Measurements from ENCODE around the gene LNPEP.

The LNPEP gene

DNA sequence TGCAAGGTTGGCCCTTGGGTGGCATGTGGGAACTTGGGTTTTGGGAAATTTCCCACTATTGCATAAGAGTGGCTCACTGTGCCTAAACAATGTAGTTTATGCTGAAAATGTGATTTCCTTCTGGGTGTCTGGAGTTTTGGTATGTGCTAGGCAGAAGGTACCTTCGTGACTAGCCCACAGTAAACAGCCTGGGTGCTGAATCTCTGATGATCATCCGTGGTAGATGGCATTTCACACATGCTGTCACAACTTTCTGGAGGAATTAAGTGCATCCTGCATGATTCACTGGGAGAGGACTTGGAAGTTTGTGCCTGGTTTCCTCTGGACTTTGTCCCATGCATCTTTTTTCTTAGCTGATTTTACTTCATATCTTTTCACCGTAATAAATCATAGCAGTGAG lies 64.5 kb downstream of the LNPEP start:
- no peak for DNase-seq (ENCODE audit: low read depth)

DNA sequence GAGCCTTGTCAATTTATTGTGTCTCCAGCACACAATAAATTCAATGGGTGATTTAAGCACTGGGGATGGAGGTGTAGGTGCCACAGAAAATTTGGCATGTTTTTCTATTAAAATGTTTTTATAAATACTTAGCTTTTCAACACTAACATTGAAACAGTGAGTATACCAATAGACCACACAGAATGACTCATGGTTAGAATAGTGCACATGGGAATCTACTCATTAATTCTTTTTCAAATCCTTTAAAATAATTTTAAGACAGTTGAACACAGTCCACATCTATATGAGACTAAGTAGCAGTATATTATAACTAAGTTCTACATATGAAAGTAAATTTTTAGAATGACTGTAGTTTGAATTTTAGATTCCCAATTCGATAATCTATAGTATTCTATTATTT lies 67.1 kb downstream of the LNPEP start:
- no peak for DNase-seq (ENCODE audit: low read depth)

DNA sequence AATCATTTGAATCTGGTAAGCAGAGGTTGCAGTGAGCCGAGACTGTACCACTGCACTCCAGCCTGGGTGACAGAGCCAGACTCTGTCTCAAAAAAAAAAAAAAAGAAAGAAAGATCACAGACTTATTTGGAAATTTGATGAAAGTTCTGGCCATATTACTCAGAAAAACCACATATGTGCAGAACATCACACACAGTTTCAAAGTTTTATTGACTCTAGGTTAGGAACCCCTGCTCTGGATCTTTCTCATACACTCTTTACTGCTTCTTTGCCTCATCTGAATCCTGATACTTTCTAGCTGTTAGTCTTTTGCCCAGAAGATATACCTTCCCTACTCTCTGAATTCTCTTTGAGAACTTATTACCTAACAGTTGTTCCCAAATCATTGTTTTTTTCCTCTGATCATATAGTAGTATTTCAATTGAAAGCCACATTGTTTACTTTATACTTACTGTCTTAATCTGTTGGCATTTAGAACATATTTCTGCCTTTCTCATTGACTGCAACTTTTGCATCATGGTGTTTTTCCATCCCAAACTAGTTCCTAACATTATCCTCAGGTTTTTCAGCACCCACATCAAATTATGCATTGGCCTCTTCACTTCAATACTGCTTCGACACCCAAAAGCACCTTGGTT lies 68.7 kb downstream of the LNPEP start:
- no peak for DNase-seq (ENCODE audit: low read depth)

DNA sequence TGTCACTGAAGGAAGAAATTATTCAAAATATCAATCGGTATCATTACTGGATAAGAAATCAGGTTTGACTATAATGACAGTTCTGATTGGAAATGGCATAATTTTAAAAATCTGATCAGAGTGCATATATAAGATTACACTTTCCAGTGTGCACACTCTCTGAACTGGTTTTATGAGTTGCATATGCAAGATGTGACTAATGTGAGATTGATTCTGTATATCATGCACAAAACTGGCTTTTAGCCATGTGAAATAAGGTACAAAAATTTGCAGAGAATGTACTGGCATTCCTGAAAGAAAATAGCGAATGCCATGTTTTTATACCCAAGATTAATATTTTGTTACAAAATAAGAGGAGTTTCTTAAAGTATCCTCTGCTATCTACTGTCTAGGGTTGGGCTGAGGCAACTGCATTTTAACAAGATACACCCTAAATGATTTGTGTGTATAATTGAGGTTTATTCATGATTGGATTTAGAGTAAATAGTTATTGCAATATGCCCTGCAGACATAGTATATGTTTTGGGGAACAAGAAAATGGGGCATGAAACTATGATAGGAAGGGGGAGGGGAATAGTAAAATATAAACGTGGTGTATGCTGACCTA lies 70.7 kb downstream of the LNPEP start:
- DNase-seq (ENCODE audit: low read depth): no peak

DNA sequence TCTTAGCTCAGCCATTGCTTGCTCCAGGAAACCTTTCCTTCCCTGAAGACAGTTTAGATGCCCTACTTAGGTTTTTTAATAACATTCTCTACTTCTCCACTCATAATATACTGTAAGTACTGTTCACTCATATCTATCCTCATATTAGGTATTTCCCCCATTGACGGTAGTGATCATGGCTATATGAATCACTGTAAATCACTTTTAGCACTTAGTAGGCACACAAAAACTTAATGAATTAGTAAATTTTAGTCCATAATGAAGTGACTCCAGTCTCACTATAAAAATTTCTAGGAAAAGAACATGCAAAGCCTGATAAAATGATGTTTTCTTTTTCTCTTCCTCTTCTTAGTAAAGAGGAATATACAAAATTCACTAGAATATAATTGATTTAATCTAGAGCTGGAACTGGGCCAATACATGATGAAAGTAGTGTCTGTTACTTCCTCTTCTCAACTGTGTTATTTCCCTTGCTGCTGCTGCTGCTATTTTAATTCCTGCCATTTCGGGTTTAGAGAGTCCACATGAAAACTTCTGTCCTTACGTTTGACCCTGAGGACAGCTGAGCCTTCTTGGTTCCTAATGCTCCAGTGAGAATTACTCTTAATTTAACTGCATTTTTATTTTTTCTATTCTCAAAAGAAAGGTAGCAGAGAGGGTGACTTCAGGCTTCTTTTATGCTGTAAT lies 73.5 kb downstream of the LNPEP start:
- no peak for DNase-seq (ENCODE audit: low read depth)

DNA sequence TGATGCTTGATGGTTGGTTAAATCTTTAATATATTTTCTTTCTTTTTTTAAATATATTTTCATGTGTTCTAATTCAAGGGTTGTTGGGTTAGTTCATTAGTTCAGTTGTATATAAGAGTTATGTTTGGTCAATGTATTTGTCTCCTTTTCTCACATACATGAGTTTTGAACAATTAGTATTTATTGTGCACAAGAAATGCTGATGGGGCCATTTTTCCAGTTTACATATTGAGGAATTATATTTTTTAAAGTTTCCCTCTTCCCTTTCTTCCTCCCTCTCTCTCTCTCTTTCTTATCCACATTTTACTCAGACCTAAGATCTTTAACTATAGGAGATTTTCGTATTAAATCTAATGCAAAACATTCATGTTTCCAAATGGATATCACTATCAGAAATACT lies 74.0 kb downstream of the LNPEP start:
- DNase-seq (ENCODE audit: low read depth): no peak

DNA sequence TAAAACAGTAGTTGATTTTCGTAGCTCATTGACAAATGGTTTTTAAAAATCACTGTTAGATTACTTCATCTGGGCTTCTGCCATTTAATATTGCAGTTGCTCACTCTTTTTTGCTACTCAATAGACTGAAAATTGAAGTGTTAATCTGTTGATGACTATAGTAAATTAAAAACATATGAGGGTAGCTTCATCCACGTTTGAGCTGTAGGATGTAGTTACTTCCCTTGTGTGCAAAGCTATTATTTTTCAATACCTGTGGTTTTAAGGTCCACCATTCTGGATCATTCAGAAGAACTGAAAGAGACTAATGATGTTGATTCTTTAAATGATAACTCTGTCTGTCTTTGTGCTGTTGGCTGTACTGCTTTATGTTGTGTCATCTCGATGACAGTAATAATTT lies 74.7 kb downstream of the LNPEP start:
- DNase-seq (ENCODE audit: low read depth): no peak

DNA sequence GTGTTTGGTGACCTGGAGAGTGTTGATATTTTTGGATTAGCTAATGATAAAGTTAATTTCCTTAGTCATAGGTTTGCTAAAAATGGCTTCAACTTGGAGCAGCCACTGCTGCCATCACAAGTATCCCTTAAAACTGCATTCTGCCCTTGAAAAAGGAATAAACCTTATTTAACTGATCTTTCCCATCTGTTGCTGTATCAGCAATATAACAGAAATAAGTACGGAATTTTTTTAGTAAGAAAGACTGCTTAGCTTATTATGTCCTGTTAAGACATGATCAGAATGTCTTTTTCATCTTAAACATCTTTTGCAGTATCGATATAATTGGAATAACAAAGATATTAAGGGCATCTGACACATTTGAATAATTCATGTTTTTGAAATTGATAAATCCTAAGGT lies 75.7 kb downstream of the LNPEP start:
- DNase-seq (ENCODE audit: low read depth): no peak

DNA sequence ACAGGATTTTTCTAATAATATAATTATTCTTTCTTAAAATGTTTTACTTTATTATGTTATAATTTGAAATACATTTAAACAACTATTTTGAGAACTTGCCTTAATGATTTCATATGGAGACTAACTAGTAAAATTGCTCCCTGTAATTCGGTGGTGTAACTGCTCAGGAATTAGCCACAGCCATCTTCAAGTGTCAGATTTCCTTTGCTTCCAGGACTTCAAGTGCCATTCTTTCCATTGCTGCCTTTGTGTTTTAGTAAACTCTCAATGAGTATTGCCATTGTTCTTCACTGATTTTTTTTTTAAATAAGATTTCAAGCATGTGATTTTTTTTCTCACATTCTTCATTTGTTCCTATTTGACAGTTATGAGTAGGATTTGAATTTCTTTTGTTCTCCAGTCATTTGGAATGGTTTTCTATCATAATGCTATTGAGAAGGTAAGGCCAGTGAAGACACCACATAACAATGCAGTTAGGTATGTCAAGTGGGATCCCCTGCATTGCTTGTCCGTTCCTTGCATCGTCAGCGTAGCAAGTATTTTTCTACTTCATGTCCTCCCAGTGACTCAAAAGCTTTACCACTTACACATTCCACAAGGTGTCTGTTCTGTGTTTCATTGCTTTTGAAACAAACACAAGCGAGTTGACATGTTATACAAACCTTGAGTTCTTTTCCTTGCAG lies 83.7 kb downstream of the LNPEP start:
- DNase-seq (ENCODE audit: low read depth): no peak

DNA sequence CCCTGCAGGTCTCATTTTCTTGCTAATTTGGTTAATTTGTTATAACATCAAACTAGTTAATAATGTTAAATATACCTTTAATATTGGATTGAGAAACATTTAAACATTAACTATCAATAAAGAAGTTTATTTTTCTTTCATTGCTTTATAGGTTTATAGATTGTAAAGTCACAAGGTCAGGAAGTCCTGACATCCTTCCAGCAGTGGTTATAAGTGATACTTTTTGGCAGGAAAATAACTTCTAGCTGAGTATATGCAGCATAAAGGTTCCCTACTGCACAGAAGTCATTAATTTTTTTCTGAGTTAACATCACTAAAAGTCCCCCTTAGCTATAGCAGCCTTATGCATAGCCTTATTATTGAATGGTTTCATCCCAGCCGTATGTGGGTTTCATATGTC lies 85.5 kb downstream of the LNPEP start:
- DNase-seq (ENCODE audit: low read depth): no peak

DNA sequence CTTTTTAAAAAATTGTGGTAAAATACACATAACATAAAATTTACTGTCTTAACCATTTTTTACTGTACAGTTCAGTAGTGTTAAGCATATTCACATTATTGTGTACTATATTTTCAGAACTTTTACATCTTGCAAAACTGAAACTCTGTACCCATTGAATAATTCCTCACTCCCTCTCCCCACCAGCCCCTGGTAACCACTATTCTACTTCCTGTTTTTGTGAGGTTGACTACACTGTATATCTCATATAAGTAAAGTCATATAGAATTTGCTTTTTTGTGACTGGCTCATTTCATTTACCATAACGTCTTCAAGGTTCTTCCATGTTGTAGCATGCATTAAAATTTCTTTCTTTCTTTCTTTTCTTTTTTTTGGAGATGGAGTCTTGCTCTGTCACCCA lies 87.0 kb downstream of the LNPEP start:
- DNase-seq (ENCODE audit: low read depth): no peak

DNA sequence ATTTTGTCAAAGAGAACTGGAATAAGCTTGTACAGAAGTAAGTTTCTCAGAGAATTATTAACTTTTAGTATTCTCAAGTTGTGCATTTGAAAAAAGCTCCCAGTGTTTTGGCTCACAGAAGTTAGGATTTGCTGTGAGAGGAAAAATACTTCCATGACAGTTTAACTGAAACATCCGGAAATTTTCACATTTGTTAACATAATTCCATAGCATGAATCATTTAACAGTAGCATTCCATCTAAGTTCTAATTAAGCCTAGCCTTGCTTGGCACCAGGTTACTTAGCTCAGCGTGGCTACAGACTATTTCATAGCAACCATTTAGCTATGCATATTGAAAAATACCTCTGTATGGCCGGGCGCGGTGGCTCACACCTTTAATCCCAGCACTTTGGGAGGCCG lies 90.8 kb downstream of the LNPEP start:
- no peak for DNase-seq (ENCODE audit: low read depth)

DNA sequence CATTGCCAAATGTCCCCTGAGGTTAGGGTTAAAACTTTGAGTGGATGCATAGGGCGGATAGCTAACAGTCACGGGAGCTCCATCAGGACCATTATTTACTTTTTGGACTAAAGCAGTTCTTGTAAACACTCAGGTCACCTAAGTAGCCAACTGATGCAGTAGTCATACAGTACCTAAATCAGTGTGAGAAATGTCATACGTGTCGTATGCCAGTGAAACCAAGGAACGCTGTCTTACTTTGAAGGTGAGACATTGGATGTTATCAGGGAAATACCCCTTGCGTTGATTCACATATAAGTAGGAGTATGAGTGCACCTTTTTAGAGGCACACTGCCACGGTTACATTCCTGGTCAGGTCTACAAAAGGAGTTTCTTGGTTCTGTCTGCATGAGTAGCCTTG lies 101.9 kb downstream of the LNPEP start:
- no peak for DNase-seq (ENCODE audit: low read depth)

DNA sequence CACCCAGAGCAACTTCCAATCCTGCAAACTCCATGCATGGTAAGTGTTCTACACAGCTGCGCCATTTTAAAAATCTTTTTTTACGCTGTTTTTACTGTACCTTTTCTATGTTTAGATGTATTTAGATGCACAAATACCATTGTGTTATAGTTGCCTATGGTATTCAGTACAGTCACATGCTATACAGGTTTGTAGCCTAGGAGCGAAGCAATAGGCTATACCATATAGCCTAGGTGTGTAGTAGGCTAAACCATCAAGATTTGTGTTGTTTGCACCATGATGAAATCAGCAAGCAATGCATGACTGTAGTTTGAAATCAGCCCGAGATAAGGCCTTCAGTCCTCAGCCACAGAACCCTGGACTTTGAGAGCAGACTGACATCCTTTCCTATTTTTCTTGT lies 105.4 kb downstream of the LNPEP start:
- no peak for DNase-seq (ENCODE audit: low read depth)

DNA sequence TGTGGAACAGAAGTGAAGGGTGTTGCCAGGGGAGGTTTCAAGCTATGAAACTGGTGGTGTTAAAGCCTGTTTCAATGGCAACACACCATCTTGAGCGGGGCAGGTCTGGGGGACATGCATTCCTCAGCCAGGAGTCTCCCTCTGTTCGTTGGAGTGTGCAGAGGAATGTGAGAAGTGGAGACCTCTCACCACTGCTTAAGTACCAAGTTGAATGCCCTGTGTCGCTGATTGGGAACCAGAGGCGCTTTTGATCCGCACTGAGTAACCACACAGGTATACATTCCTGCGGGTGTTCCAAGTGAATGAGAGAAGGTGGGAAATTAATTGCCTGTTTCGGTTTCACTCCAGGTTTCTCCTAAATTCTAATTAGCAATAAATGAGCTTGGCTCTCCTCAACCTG lies 107.1 kb downstream of the LNPEP start:
- no peak for DNase-seq (ENCODE audit: low read depth)

DNA sequence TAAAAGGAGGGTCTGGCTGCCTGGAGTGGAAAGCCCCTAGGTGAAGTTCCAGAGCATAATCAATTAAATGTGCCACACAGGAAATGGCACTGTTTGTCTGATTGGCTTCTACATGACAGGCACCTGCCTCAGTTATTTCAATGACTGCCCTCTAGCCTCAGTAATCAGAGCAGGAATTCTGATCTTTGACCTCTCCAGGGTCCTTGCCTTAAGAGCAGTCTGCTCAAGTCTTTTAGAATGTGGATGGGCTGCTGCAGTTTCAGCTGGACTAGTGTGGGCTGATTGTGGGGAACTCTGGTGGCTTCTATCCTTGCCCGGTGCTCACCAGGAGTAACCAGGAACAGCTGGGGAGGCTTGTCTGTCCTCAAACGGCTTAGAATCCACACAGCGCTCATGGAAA lies 107.6 kb downstream of the LNPEP start:
- no peak for DNase-seq (ENCODE audit: low read depth)

DNA sequence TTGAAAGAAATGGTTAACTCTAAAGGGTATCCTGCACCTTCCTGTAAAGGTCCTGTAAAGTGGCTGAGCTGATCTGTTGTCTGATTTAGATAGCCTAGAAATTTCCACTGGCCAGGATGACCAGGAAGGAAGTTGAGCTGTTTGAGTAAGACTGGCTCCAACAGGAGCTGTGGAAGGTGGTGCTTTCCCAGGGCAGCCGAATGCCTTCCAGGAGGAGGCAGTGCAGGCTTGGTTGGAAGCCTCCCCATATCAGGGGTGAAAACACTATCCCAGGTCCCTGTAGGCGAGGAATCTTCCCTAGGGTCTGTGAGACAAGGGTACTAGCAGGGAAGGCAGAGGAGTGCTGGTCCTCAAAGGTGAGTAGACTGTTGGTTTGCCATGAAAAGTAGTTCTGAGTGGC lies 108.2 kb downstream of the LNPEP start:
- no peak for DNase-seq (ENCODE audit: low read depth)

DNA sequence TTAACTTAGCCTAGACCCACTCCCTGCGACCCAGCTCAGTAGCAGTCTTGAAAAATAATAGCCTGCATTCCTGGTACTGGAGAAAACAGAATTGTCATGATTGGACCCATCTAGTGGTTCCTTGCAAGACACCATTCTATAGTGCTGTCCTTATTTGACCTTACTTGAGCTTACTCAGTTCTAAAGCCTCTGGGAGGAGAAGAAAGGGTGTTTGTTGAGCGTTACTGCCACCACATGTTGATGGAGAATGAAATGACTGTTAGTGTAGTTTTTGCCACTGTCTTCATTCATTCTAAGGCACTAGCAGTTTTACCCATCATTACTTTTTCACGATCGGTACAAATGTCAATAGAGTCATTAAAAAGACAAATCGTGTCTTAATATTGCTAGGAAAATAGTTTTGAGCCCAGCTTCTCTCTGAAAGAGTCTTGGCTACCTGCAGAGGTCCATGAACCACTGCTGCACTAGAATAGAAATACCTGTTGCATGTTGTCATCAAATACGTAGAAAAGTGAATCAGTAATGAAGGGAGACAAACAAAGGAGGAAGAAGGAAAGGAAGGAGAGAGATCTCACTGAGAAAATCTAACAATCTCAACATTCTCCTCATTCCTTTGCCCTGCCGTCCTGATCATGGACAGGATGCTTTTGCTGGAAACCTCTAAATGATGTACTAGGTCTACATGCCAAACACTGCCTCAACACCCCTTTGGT lies 110.5 kb downstream of the LNPEP start:
- no peak for DNase-seq (ENCODE audit: low read depth)

DNA sequence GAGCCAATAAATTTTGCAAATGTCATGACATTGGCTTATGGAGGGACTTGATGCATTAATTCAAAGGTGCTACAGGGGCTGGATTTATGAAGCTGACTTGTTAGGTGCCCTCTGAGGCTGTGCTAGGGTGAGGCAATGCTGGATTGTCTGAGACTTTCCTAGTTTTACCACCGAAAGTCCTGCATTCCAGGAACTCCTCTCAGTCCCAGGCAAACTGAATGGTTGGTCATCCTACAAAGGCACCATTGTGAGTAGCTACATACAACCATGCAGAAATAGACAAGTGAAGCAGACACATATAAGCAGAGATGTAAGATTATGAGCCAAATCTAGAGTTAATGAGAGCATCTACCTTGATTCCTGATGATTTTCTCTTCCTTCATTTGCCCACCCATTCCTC lies 111.2 kb downstream of the LNPEP start:
- DNase-seq (ENCODE audit: low read depth): no peak

DNA sequence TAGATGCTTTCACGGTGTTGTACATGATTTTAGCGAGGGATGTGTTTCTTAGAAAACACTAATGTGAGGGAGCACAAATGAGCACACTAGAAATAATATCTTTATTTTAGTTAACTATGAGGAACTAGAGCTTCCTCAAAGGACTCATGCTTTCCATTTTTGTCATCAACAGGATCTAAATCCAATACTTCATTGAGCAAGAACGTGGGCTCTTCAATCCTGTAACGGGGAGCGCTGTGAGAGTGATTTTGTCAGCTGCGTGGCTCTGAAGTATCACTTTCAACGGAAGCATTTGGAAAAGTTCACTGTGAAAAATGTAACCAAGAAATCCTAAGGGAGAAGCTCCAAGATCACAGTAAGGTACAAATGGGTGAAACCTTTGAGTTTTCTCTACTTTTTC lies 113.3 kb downstream of the LNPEP start:
- DNase-seq (ENCODE audit: low read depth): no peak

DNA sequence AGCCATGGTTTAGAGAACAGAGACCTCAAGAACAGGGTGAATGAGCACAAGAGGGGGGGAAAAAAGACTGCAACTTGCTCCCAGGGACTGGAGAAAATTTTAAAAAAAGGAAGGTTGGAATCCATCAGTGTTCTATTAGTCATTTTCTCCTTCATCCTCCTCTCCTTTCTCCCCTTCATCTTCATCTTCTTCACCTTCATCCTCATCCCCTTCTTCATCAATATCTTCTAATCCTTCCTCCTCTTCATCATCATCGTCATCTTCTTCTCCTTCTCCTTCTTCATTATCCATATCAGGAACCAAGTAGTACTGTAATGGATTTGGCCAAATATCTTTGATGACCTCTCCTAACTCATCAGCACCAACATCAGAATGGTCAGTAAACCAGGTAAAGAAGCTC lies 120.4 kb downstream of the LNPEP start:
- DNase-seq (ENCODE audit: low read depth): no peak

DNA sequence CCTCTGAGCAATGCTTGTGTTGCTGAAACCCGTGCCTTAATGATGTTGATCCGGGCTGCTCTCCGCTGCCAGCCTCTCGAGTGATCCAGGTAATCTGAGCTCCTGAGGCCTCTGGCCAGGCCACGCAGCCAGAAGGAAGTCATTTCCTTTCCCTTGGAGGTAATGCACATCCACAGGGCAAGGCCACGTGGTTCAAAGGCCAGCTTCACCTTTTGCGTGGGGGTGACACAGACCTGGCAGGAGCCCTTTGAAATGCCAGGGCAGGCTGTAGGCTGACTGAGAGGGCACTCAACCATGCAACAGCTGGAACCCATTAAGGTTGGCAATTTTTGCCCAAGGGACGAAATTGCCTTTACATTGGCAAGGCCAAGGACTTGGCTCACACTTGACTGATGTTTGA lies 126.2 kb downstream of the LNPEP start:
- DNase-seq (ENCODE audit: low read depth): no peak

DNA sequence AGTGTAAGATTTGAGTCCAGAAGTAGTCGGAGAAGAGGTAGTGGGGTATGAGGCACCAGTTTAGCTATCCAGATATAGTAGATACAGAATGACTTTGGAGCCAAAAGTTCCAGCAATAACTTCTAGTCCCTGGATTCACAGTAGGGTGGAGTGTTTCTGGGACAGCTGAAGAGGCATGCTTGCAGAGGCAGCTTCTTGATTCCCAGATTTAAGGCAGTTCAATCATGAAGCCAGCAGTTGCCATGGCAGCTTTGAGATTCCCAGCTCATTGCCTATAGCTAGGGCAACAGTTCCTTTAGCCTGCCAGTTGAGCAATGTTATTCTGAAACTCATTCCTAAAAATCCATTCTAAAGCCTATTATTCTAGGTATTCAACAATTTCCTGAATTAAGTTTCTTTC lies 127.4 kb downstream of the LNPEP start:
- no peak for DNase-seq (ENCODE audit: low read depth)

All from activated T-cell treated with anti-CD3 and anti-CD28 coated beads for 1 hour (primary cell).